Right ventricle myocardium superior (tissue), 1 donor: ENCODE data around the gene DAB2. TPM values are rescaled to one million over a fixed set of nuclear protein-coding genes. Genes with fewer than 3 reads are reported as not detected.
A peak's percentile ranks its signal among the peaks of the same experiment; 100 is the strongest.

Experiments used
- ATAC-seq: fragments of 200-7000 bp; cut with Tn5 transposase; one replicate; pipeline ENCODE4 v1.9.1; 2020; ENCODE audit warnings: mild to moderate bottlenecking; ENCODE audit not compliant: poor library complexity
- DNase-seq: peaks from one replicate; pipeline ENCODE4 v3.0.0-alpha.2; 2020
- intact Hi-C: fragments of 100-400 bp; cut with DNase I; formaldehyde crosslinking; loops from one replicate; pipeline ENCODE4 v1.11.2; 2022
- total RNA-seq: library from RNA; stranded (reverse); fragmentation: NEBNext Ultra II Directional; extraction: Animal tissue kit (Norgen Biotek cat#: 25700); gene quantifications from one replicate; pipeline ENCODE4 v1.2.1, GENCODE V29; 2021
- donor health status: DM: no; HTN: yes; CAD: no; lungs with severe emphysema.

DAB2 gene
- total RNA-seq, 1 donor from 2014 or later, result 29.9 TPM

DNA sequence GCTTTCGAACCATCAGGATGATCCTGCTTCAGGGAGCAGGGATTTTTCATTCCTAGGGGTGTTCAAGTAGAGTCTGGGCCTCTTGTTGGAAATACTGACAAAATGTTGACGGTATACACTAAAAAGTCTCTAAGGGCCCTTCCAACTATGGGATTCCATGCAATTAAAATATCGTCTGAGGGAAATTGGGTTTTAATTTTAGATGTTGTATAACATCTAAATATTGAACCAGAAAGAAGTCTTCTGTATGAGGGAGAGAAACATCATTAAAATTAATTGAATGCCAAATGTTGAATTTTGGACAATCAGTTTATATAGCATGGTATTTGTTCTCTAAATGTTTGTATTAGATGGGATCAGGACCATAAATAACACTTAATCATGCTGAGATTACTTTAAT, 25.7 kb upstream of the DAB2 start:
- intact Hi-C loops, result no loop called here
- no peak for DNase-seq
- no peak for ATAC-seq

DNA sequence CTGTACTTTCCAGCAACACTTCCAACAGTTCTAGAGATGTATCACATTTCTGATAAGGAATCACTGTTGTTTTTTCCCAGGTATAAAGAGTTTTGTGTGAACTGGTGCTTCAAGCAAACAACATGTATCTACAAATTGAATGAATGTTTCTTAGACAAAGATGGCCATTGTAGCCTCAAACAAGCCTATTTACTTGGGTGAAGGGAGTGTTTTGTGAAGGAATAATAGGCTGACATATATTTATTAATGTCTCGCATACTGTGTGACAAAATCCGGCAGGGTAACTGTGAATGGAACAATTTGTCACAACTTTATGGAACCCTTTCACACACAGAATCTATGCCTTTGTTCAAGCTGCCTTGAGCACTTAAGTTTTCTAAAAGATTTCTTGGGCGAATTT, 24.8 kb upstream of the DAB2 start:
- ATAC-seq, result no peak
- intact Hi-C loops, result no loop called here

DNA sequence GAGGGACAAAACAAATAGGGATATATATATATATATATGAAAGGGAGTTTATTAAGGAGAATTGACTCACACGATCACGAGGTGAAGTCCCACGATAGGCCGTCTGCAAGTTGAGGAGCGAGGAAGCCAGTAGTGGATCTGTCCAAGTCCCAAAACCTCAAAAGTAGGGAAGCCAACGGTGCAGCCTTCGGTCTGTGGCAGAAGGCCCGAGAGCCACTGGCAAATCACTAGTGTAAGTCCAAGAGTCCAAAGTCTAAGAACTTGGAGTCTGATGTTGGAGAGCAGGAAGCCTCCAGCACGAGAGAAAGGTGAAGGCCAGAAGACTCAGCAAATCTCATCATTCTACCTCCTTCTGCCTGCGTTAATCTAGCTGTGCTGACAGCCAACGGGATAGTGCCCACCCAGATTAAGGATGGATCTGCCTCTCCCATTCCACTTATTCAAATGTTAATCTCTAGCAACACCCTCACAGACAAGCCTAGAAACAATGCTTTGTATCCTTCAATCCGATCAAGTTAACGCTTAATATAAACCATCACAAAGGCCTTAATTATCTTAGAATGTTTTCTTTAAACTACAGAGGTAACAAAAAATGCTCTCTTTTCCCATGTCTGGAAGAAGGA, 23.8 kb upstream of the DAB2 start:
- DNase-seq (peak; percentile 47), ATAC-seq (no peak)
- intact Hi-C loops, result no loop called here

More for the DNA sequence above, 24.8 kb upstream of the DAB2 start:
- no peak for DNase-seq

DNA sequence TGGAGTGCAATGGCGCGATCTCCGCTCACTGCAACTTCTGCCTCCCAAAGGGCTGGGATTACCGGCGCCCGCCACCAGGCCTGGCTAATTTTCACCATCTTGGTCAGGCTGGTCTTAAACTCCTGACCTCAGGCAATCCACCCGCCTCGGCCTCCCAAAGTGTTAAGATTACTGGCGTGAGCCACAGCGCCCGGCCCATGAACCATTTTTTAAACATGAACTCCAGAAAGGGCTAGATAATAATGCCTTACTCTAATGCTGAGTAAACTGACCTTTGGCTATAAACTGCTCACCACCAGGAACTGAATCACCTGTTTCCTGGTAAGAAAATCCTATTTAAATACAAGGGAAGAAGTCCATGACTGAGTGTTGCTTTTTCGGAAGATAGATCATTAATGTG, 23.2 kb upstream of the DAB2 start:
- ATAC-seq (no peak), DNase-seq (peak; percentile 34)
- intact Hi-C loops, result no loop called here

DNA sequence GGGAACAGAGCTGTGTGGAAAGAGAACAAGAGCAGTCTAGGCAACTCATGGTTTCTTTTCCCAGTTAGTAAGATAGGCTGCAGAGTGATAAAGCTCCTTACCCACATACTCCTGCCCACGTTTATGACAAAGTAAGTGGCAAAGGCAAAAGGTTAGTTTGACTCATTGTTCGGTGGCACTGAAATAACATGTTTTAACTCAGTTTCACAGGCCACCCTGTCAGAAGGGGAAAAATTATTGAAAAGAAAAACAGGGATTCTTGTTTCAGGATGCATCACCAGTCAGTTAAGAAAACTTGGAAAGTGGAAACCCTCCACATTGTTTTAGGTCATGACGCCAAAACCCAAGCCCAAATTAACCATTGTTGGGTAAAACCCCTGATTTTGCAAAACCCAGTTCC, 22.3 kb upstream of the DAB2 start:
- intact Hi-C loops, result no loop called here
- ATAC-seq (no peak), DNase-seq (no peak)

DNA sequence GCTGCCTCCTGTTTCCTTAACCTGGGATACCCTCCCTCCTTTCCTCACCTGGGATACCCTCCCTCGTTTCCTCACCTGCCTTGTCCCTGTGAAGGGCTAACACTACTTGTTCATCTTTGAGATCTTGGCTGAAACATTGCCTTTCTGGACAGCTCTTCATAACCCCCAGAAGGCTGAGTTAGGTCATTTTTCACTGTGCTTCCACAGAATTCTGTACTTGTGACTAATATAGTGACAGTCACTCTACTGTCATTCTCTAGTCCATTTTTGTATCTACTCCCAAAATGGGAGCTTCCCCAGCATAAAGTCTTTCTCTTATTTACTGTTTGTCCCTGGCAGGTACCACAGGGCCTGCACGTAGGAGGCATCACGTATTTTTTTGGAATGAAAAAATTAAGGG, 21.5 kb upstream of the DAB2 start:
- intact Hi-C loops, result no loop called here
- ATAC-seq (no peak), DNase-seq (no peak)

DNA sequence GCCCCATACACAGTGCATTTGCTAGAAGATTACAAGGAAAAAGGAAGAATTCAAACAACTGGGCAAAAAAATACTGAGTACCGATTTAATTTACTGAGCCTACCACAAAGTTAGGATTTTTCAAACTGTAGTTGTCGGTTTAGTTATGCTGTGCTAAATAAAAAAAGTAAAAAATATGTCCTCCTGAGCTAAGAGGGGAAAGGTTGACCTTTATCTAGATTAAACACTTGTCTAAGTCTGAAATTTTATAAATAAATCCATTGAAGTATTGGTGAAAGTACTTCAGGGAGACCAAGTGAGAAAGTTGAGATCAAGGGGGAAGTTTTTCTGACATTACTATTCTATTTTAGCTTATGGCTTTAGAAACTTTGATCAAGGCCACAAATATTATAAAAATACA, 19.1 kb upstream of the DAB2 start:
- intact Hi-C loops, result no loop called here
- no peak for DNase-seq
- no peak for ATAC-seq

DNA sequence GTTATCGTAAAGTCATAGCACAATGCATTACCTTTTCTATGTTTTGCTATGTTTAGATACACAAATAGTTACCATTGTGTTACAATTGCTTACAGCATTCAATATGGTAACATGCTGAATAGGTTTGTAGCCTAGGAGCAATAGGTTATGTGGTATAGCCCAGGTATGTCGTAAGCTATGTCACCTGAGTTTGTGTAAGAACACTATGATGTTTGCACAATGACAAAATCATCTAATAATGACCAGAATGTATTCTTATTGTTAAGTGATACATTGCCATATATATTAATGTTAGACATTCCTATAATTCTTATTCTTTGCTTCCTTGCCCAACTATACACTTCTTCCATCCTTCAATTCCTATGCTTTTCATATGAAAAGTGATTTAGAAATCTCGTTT, 18.2 kb upstream of the DAB2 start:
- intact Hi-C loops, result no loop called here
- no peak for ATAC-seq

DNA sequence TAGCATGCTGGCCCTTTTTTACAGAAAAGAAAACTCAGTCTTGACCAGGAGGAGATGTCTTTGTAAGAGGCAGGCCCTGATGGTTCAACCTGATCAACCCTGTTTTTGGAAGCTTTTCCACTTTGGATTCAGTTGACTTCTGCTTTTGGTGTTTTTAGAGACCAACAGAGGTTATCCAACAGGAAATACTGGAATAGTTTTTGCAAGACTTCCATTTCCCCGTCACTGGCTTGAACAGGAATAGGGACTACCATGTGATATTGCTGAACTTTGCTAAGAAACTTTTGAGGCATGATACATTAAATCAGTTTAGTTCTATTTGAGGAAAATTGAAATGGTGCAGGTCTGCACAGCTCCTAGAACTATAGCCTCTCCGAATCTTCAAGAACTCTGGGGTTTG, 17.1 kb upstream of the DAB2 start:
- ATAC-seq (peak; percentile 36), DNase-seq (no peak)
- intact Hi-C loops, result no loop called here

More for the DNA sequence above, 18.2 kb upstream of the DAB2 start:
- DNase-seq, result no peak

DNA sequence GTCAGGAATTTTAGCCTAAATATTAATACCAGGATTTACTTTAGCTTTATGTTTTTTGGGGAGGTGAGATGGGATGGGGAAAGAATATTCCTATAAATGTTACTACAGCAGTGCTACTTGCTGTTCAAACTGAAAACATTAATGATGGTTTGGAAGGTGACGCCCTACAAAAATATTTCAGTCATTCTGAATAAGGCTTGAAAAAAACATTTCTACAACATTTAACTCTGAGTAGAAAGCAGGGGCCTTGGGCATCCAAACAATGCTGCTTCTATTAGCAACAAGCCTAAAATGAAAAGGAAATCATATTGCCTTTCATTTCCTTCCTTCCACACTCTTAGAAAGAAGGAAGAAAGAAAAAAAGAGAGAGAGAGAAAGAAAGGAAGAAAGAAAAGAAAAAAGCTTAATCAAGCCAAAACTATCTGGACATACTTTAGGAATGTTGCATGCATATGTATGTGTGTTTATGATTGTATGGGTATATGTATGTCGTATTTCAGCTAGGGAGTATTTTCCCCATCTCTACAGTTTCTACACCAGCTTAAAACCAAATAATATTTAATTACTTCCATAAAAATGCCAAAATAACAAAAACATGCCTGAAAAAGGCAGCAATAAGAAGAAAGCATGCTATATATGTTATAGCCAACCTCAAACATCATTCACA, 16.3 kb upstream of the DAB2 start:
- no peak for ATAC-seq
- intact Hi-C loops, result no loop called here
- DNase-seq, result no peak

DNA sequence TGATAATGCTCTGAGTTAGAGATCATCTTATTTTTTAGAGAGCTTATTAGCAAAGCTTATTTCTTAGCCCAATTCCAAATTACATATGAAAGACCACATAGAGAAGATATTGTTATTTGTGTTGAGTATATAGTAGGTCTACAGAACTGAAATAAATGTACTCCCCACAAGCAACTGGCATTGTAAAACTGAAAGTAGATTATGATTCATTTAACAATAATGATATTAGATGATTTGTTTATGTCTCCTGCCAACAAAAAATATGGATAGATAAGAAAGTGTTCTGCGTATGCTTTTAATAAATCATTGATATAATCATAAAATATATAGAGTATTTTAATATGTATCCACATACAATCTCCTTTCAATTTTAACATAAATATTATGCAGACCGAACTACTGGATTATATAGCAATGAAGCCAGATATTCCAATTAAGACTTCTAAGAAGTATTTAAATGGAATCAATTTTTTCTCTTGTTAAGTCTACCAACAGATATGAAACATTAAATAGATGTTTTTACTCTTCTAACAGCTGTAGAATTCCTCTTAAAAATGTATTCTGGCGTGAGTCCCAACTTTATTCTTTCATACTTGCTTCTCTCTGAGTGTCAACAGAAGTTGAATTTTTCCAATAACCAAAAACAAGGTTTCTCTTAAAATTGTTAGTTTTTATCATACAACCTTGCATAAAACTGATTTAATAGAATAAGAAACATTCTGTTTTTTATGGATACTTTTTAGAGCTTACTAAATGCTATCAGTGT, 15.6 kb upstream of the DAB2 start:
- intact Hi-C loops, result no loop called here
- no peak for ATAC-seq

DNA sequence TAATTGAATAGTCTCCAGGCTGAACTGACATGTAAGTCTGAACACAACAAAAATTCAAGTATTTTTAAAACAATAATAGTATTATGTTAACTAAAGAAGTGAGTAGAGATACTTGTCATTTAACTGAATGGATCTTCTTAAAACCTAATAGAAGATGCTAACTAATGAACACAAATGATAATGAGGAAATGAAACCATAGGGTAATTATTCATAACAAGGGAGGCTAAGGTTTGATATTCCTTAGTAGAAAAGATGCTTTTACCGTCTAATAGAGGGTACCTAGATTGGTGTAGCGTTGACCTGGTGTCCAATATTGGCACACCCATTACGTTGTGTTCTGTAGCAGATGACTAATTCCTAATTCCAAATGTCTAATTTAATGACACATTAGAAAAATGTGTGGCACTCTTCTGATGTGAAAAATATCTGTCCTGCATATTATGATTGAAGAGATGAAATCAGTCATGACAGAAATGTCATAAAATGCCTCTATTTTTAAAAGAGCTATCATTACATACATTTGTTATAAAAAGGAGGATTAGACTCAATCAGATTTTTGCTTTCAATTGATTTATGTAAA, 14.9 kb upstream of the DAB2 start:
- ATAC-seq (no peak), DNase-seq (no peak)
- intact Hi-C loops, result no loop called here

More for the DNA sequence above, 15.6 kb upstream of the DAB2 start:
- DNase-seq, result no peak

DNA sequence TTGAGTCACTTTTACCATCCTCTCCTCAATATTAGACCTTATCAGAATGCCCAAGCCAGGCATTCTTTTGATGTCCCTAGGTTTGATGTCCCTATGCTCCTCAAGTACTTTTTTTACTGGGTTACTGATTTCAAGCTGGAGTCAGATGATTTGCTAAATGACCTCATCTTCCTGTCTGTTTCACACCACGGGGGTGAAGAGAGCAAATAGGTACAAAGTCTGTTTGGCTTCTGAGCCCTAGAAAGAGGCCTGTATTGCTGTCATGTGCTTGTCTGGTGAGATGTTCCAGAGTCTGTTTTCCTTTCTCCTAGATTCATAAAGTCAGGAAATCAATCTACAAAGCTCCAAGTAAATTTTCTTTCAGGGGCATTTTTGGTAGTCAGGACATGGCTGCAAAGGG, 12.7 kb upstream of the DAB2 start:
- intact Hi-C loops, result no loop called here
- ATAC-seq, result no peak
- DNase-seq, result no peak

DNA sequence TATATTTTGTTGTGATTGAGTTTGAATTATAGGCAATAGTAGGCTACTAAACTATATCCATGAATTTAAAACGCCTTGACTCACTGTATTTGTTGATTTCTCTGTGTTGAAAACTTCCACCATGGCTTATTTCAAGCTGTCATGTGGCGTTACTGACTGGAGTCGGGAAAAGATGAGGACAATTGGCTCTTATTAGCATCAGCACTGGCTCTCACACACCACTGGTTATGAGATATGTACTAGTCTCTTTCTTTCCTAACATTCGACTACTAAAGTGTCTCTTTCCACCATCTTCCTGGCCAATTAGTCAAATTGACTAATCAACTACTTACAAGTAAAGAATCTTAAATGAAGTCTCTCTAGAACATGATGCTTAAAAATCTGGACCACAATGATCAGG, 9.1 kb upstream of the DAB2 start:
- DNase-seq (no peak), ATAC-seq (no peak)
- intact Hi-C loops, result no loop called here

DNA sequence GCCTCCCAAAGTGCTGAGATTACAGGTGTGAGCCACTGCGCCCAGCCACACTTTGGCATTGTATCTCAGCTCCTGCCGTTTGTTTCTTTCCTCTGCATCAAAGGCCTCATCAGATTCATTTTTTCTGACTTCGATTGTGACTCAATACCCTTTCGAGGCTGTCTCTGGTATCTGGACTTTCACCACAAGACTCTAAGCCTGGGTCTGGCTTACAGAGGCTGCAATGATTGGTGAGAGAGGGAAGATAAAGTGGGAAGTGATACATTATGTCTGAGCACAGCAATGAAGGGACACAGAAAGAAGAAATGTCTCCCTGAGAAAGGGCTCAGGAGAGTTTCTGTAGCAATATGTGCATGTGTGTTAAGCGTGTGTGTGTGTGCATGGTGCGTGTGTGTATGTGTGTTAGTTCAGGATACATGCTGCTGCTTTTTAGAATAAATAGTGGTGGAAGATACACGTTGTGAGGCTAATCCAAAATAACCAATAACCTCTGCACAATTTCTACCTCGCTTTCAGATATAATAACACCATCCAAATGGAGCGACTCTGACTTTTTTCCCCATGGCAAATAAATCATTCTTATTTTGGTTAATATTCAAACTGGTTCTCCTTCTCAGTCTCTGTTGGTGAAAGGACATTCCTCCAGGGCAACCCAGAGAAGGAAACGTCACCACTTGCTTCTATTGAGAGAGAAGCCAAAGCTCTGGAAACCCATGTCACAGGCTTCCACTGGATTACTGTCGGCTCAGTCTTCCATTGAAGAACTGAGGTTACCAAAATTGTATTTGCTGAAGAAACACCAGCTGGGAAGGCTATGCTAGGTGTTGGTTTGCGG, 8.1 kb upstream of the DAB2 start:
- no peak for DNase-seq
- intact Hi-C loops, result no loop called here

DNA sequence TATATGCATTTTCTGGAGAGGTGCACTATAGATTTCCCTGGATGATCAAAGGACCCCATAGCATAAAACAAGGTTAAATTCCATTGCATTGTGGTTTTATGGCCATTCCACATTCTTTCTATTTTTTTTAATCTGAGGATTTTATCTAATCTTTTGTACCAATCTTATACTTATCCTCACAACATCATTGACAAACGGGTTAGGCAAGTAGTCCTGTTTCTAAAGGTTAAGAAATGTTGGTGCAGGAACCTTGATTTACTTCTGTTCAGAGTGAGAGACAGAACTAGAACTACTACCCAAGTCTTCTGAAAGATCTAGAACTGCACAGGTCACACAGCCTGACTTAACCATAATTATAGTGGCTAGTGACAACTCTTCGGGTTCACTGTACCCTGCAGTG, 5.7 kb upstream of the DAB2 start:
- no peak for ATAC-seq
- intact Hi-C loops, result no loop called here

More for the DNA sequence above, 8.1 kb upstream of the DAB2 start:
- ATAC-seq, result no peak

DNA sequence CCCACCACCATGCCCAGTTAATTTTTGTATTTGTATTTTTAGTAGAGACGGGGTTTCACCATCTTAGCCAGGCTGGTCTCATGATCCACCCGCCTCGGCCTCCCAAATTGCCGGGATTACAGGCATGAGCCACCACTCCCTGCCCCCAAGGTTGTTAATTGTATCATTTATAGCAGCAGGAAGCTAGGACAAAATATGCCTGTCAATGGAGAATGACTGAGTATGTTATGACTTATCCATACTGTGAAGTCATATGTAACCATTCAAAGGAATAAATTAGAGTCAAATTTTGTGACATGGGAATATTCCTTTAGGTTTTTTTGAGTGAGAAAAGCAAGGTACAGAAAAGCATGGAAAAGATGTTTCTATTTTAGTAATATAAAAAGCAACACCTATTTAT, 3.9 kb upstream of the DAB2 start:
- DNase-seq (no peak), ATAC-seq (no peak)
- intact Hi-C loops, result loop anchor here (10.0 kb wide), 1 partner anchor 116 kb away; no protein-coding TSS in a partner anchor

More for the DNA sequence above, 5.7 kb upstream of the DAB2 start:
- no peak for DNase-seq

DNA sequence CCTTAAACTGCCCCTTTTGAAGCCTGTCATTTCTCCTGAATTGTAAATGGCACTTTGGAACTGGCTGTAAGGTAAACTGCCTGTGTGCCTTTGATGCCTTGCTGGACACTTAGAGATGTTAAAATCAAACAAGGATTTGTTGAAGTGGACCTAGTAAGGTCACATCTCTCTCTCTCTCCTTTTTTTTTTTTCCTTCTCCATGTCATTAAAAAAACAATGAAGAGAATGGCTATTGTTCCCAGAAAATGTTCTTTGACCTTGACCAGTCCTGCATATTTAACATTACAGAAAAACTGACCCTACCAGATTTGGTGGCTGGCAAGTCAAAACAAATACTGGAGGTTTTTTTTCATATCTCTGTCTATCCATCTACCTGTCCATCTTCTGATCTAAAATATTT, 2.9 kb upstream of the DAB2 start:
- intact Hi-C loops, result loop anchor here (10.0 kb wide), 1 partner anchor 117 kb away; no protein-coding TSS in a partner anchor
- DNase-seq (no peak), ATAC-seq (no peak)

DNA sequence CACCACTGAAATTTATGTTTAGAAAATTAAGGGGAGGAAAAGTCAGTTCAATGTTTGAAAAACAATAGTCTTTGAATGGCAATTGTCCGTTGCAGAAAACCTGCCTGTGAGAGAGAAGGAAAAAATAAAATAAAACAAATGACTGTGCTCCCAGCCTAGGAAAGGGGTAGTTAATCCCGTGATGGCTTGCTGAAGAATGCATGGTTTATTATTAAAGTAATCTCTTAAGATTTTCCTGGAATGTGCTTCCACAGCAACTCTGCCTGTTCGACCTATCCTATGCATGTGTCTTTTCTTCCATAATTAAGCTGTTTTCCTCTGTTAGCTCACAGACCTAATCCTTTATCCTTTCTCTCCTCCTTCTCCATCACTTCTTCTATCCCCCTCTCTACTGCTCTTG, 2.4 kb upstream of the DAB2 start:
- intact Hi-C loops, result loop anchor here (10.0 kb wide), 1 partner anchor 118 kb away; no protein-coding TSS in a partner anchor
- DNase-seq (no peak), ATAC-seq (no peak)
